Lower lobe of right lung (tissue), 2 donors: ENCODE results near the gene AP4S1. TPM values are rescaled to one million over a fixed set of nuclear protein-coding genes. Genes with fewer than 3 reads are reported as not detected.

ENCODE experiments used
- ATAC-seq, 2 donors: fragments of 200-7000 bp; cut with Tn5 transposase; one replicate each; pipeline ENCODE4 v1.9.1; 2020 to 2022; ENCODE audit warnings: mild to moderate bottlenecking in 2 of 2, moderate library complexity in 2 of 2
- DNase-seq: peaks from one replicate; pipeline ENCODE4 v3.0.0-alpha.2; 2020
- H3K27ac ChIP-seq: fragments of 200-600 bp; one replicate; pipeline ENCODE4 v1.8.0; 2022
- H3K27me3 ChIP-seq: fragments of 200-600 bp; one replicate; pipeline ENCODE4 v1.8.0; 2022; ENCODE audit warnings: low read depth
- H3K36me3 ChIP-seq: fragments of 200-600 bp; one replicate; pipeline ENCODE4 v1.8.0; 2022; ENCODE audit warnings: mild to moderate bottlenecking
- H3K4me1 ChIP-seq: fragments of 200-600 bp; one replicate; pipeline ENCODE4 v1.8.0; 2022
- H3K4me3 ChIP-seq: fragments of 200-600 bp; one replicate; pipeline ENCODE4 v1.8.0; 2022; ENCODE audit warnings: mild to moderate bottlenecking
- H3K9me3 ChIP-seq: fragments of 200-600 bp; one replicate; pipeline ENCODE4 v1.8.0; 2022
- CTCF ChIP-seq: fragments of 200-600 bp; IDR thresholded peaks from one replicate; pipeline ENCODE4 v1.8.0; 2022; ENCODE audit warnings: antibody characterized with exemption, mild to moderate bottlenecking
- intact Hi-C: fragments of 100-400 bp; cut with DNase I; formaldehyde crosslinking; loops from one replicate; pipeline ENCODE4 v1.11.0; 2022
- total RNA-seq: library from RNA; stranded (reverse); fragmentation: NEBNext Ultra II Directional; extraction: Animal tissue kit (Norgen Biotek cat#: 25700); gene quantifications from one replicate; pipeline ENCODE4 v1.2.1, GENCODE V29; 2021
- donor health status: DM: no; HTN: yes; CAD: no; lungs with severe emphysema.

AP4S1 gene
- total RNA-seq, 1 donor from 2014 or later, result 8.6 TPM

- no peak overlapping the region for H3K4me3 ChIP-seq
- H3K9me3 ChIP-seq, result peaks cover 12% of the 10 kb centered on the region
- no peak overlapping the region for H3K27ac ChIP-seq
- no peaks in the 10 kb centered on the region for H3K36me3 ChIP-seq
- no peaks in the 10 kb centered on the region for H3K27me3 ChIP-seq
- TF ChIP-seq CTCF, result no peak
- peaks cover 26% of the 10 kb centered on the region for H3K4me1 ChIP-seq
- DNase-seq (no peak), ATAC-seq (peak in 1 of 2 donors; percentile 27)
- intact Hi-C loops, result no loop called here
Observed at GRCh38 chr14:30994681-30995620, 30.5 kb upstream of the AP4S1 start.

- no peak for ATAC-seq
Observed at GRCh38 chr14:30995689-30996088, 29.8 kb upstream of the AP4S1 start.

GRCh38 chr14:30996892-30997659, 28.4 kb upstream of the AP4S1 start:
- Histone ChIP-seq H3K4me3 (no peak overlapping the region), H3K27ac (no peak overlapping the region), H3K36me3 (no peaks in the 10 kb centered on the region), H3K4me1 (peaks cover 16% of the 10 kb centered on the region), H3K27me3 (no peaks in the 10 kb centered on the region), H3K9me3 (peaks cover 12% of the 10 kb centered on the region)
- intact Hi-C loops, result no loop called here
- no peak for TF ChIP-seq CTCF
- ATAC-seq (no peak), DNase-seq (no peak)

More at GRCh38 chr14:30995689-30996088, 29.8 kb upstream of the AP4S1 start:
- Histone ChIP-seq H3K36me3 (no peaks in the 10 kb centered on the region), H3K9me3 (peaks cover 12% of the 10 kb centered on the region), H3K4me1 (peaks cover 26% of the 10 kb centered on the region), H3K4me3 (no peak overlapping the region), H3K27me3 (no peaks in the 10 kb centered on the region), H3K27ac (no peak overlapping the region)
- no peak for DNase-seq
- no peak for TF ChIP-seq CTCF
- intact Hi-C loops, result no loop called here

GRCh38 chr14:30998100-30998706, 27.2 kb upstream of the AP4S1 start:
- DNase-seq, result no peak
- Histone ChIP-seq H3K9me3 (peaks cover 12% of the 10 kb centered on the region), H3K4me1 (peaks cover 16% of the 10 kb centered on the region), H3K27ac (no peak overlapping the region), H3K4me3 (no peak overlapping the region), H3K36me3 (peaks cover 9% of the 10 kb centered on the region), H3K27me3 (no peaks in the 10 kb centered on the region)
- ATAC-seq, result no peak
- no peak for TF ChIP-seq CTCF
- intact Hi-C loops, result no loop called here

- TF ChIP-seq CTCF, result no peak
- H3K9me3 ChIP-seq, result peaks cover 12% of the 10 kb centered on the region
- no peak overlapping the region for H3K27ac ChIP-seq
- DNase-seq (no peak), ATAC-seq (no peak)
- intact Hi-C loops, result no loop called here
- H3K4me1 ChIP-seq, result peaks cover 16% of the 10 kb centered on the region
- H3K4me3 ChIP-seq, result no peak overlapping the region
- H3K27me3 ChIP-seq, result no peaks in the 10 kb centered on the region
- H3K36me3 ChIP-seq, result peaks cover 9% of the 10 kb centered on the region
Observed at GRCh38 chr14:30999038-30999773, 26.2 kb upstream of the AP4S1 start.
